HG03442 (cell line): ENCODE data around the gene RCSD1.
A peak's percentile ranks its signal among the peaks of the same experiment; 100 is the strongest.

ENCODE experiments used
- ATAC-seq: cut with Tn5 transposase; IDR thresholded peaks from one replicate; pipeline ENCODE4 v1.9.1; 2021; ENCODE audit warnings: mild to moderate bottlenecking, moderate library complexity; ENCODE audit not compliant: unreplicated experiment

RCSD1 gene

GRCh38 chr1:167617153-167618147 is 12.6 kb upstream of the RCSD1 start:
- peak; percentile 71 for ATAC-seq

- no peak for ATAC-seq
Observed at GRCh38 chr1:167618366-167618765, 11.7 kb upstream of the RCSD1 start.

DNA sequence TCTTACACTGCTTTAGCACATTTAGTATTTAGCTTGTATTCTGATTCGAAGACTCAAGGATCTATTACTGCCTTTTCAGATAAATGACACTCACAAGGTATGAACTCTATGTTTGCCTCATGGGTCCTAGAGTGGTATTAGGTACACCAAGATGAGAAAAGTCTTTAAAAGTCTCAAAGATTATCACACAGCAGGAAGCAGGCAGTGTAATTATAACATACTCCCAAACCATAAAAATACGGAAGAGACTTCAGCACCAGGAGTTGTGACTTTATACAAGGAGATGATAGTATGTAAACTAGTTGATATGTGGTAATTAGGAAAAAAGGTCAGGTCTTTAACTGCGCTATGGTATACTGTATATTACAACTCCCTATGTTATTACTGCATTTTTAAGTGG is 11.2 kb upstream of the RCSD1 start:
- ATAC-seq: no peak

- ATAC-seq: no peak
Observed at GRCh38 chr1:167620002-167620401, 10.0 kb upstream of the RCSD1 start.

DNA sequence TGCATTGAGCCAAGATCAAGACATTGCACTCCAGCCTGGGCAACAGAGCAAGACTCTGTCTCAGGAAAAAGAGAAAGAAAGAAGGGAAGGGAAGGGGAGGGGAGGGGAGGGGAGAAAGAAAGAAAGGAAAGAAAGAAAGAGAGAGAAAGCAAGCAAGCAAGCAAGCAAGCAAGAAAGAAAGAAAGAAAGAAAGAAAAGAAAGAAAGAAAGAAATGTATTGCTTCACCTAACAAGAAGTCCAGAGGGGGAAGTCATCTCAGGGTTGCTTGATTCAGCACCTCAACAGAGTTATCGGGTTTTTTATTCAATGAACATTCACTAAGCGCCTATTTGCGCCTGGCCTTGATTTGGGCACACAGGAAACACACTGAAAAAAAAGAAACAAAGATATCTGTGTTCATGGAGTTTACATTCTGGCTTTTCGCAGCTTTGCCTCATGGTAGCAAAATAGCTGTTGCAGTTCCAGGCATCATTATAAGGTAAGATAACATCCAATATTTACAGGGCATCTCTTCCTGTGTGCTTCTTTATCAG is 8.2 kb upstream of the RCSD1 start:
- no peak for ATAC-seq

DNA sequence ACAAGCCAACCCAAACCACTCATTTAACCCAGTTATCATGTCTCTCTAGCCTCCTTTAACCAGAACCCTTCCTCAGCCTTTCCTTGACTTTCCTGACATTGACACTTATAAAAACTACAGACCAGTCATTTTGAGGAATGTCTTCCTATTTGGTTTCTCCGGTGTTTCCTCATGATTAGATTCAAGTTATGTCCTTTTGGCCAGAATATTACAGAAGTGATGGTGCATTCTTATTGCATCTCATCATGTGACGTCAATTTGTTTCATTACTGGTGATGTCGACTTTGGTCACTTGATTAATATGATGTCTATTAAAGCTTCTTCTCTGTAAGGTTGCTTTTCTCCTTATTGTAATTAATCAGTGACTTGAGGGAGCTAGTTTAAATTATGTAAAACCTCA is 6.1 kb upstream of the RCSD1 start:
- ATAC-seq: no peak

GRCh38 chr1:167625040-167625823 is 4.8 kb upstream of the RCSD1 start:
- no peak for ATAC-seq

- no peak for ATAC-seq
Observed at GRCh38 chr1:167627615-167627864, 2.5 kb upstream of the RCSD1 start.

- ATAC-seq: peak; percentile 69
Observed at GRCh38 chr1:167627865-167628641, 2.0 kb upstream of the RCSD1 start.

DNA sequence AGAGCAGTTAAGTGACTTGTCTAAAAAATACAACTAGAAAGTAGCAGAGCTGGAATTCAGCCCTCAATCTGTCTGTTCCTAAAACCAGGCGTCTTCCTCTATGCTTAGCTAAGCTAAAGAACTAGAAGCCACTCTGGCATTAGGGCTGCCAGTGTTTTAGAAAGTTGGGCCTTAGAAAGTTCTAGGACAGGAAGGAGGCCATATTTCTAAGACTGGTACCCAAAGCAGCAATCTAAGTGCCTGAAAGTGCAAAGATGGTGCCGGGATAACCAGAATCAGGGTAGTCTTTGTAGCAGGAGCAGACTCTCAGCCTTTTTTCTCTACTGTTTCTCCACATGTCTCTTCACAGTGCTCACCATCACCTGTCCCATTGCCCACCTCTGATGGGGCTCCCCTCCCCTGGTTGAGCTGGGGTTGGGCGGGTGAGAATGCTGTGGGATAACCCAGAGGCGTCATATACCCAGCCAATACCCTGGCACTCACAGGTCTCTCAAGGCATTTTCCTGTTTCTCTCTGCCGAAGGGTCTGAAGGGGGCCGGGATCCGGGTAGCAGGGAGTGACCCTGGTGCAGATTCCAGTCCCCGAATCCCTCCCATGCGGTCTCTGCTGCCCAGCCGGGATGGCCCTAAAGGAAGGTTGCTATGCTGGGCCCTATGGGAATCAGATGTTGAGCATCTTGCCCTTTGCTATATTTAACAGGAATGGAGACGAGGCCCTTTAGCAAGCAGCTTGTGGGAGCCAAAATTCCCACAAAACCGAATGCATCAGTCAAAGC is 1.1 kb upstream of the RCSD1 start:
- ATAC-seq: no peak

GRCh38 chr1:167630568-167631385 is 745 bp downstream of the RCSD1 start:
- ATAC-seq: no peak

- ATAC-seq: no peak
Observed at GRCh38 chr1:167631386-167631935, 1.4 kb downstream of the RCSD1 start.

DNA sequence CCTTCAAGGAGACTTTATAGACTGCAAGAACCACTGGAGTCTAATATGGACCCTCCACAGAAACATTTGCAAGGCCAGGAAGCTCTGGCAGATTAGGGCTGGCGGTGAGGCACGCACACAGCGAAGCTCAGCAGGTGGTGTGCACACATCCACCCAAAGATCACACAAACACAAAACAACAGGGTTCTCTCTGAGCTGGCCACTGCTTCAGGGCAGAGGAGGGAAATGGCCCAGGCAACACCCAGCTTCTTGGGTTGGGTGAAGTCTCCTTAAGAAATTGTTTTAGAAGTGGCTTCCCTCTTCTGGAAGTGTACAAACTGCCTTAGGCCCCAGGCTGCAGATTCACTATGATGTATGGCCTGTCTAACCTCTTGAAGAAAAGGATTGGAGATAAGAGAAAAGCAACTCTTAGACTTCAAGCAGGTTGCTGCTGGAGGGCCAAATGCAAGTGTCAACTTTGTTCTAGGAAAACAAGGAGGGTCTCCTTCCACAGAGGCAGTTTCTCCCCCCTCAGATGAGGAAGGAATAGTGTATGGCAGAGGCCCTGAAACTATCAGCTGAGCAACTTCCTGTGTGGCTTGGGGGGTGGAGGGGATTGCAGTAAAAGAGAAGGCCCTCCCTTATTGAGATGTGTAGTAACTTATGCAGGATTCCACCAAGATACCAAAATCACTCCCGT is 2.0 kb downstream of the RCSD1 start:
- no peak for ATAC-seq

GRCh38 chr1:167633258-167633944 is 3.4 kb downstream of the RCSD1 start:
- ATAC-seq: no peak

DNA sequence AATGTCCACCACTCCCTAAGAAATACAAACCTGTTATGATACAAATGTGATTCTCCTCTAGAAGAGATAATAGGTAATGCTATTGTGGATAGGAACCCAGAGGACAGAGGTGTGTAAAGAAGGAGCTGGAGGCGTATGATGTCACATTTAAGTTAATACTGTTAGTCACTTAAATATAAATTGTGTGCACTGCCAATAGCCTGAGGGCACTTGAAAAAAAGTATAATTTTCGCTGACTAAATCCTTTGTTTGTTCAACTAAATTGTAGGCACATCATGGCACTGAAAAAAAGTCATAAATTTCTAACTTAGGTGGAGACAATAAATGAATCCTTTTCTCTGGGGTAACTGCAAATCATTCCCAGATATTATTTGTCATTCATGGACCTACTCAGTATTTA is 4.4 kb downstream of the RCSD1 start:
- ATAC-seq: no peak

DNA sequence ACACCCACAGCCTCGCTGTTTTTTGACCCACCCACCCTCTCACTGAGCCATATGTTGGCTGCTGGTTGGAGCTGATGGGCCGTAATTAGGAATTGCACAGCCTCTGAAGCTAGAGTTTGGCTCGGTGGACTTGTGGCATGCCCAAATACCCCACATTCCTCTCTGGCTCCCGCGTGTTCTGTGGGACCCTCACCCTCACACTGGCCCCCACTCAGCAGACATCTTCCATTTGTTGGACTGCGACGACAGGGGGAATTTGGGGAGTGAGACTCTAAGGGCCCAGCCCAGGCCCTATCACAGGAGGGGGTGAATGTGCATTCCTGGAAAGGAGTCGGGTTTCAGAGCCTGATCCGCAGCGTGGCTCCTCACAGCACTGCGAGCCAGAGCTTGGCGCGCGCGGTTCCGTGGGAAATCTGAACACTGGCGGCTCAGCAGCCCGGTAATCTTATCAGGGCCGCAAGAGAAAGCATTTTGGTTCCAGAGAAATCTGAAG is 5.2 kb downstream of the RCSD1 start:
- ATAC-seq: no peak

DNA sequence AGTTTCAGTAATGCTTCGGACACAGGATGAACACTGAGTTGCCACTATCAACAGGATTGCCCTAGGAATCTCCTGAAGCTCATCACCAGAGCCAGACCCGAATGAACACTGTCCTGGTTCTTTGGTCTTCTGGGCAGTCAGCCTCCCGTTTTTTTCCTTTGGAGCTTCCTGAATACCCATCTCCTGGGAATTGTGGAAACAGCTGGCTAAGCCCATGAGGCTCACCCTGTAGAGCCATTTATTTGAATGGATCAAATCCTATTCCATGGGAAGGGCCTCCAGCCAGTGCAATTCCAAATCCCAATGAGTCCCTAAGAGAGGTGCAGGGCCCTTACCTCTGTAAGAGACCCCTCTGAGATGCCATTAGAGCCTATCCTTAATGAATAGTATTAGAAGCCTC is 5.9 kb downstream of the RCSD1 start:
- ATAC-seq: no peak

DNA sequence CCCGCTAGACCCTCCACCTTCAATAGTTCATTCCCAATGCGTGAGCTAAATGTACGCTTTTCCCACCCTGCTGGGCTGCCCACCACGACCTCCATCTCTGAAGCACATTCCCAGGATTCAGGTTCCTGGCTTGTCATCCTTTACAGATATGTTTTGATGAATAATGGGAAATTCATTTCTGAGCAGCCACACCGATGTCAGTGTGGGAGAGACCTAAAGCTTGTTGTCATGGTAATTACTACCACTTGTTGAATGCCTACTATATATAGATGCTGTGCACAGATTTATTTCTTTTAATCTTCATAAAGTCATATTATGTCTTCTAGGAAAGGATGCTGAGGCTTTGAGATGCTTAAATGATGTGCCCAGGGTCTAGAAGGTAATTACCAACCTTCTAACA is 8.0 kb downstream of the RCSD1 start:
- no peak for ATAC-seq
